NCI-H128 (cell line): ENCODE results near the gene FHIT.

Source experiments
- DNase-seq: peaks from one replicate; lab custom pipeline; 2025; ENCODE audit not compliant: unreplicated experiment; lab: John Stamatoyannopoulos, UW

Gene FHIT

GRCh38 chr3:59793976-59794375 lies 1457.3 kb downstream of the FHIT start:
- DNase-seq, result no peak

DNA sequence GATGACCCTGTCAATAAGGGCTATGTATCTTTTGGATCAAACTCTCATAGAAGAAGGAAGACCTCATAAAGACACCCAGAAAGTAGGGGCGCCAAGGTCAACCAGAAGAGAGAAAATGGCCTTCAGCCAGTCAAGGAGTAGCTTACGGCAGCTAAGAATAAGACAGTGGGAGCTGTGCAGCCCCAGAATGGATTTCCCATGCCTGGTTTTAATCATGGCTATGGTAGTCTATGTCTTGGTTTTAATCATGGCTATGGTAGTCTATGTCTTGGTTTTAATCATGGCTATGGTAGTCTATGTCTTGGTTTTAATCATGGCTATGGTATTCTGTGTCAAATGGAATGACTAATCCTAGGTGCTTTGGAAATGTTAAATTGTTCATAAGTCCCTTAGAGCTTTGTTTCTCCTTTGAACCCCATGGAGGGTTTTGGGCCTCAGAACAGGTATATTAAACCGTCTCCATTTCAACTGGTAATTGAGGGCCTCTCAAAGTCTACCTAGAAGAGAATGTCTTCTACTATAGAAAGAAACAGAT lies 1459.4 kb downstream of the FHIT start:
- no peak for DNase-seq

DNA sequence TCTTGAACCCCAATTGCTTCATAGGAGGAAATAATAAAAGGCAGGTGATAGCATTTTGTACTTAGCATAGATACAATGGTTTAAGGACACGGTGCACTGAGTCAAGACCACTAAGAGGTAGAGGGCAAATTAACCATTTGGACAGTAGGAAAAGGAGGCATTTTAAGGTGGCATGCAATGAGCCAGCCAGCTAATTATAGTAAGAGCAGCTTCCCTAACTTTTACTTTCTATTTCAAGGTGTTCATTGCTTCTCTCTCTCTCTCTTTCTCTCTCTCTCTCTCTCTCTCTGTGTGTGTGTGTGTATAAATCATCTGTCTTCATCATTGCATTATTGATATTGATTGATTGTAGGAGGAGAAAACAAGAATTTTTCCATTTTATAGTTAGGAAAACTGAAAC lies 1461.0 kb downstream of the FHIT start:
- DNase-seq, result no peak

DNA sequence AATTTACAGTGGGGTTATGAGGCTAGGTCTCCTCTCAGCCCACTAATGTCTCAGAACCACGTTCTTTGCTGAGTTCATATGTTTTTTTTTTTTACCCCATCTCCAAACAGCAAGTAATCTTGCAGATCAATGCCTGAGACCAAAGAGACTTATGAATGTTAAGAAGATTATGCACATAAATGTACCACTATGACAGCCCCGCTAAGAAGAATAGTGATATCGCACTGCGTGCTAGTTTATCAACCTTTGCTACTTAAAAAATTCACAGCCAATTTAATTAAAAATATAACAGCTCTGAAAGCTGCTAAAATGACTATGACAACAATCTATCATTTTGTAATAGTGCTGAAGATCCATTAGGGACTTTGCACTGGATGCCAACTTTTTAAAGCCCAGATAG lies 1462.5 kb downstream of the FHIT start:
- no peak for DNase-seq

DNA sequence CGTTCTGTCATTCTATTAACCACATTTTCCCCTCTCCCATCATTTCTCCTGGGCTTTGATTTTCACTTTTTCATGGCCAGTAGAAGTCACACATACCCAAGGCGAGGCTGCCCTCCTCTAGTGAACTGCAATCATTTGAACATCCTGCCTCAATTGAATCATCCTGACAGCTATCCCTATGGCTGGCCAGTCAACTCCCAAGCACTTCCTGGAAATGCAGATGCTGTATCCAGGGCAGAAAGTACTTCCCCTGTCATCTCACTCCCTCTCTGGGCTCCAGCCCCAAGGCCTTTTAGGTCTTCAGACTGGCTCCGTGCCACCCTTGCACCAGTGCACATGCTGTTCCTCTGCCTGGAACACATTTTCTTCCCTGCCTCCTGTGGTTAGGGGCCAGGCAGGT lies 1463.1 kb downstream of the FHIT start:
- DNase-seq, result no peak

- no peak for DNase-seq
Observed at GRCh38 chr3:59786374-59786773, 1464.9 kb downstream of the FHIT start.

DNA sequence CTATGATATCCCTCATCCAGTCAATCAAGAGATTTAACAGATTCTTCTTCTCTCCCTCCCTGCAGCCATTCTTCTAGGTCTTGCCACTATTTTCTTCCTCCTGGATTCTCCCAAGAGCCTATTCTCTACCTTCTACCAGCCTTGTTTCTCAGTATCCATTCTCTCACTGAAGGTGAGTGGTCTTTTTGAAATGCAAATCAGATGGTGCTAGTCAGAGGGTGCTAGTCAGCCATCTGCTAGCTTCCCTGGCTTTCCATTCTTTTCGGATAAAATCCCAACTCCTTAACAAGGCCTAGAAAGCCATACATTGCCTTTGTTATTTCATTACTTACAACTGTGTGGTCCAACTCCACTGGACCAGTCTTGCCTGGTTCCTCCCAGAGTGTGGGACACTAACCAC lies 1467.1 kb downstream of the FHIT start:
- no peak for DNase-seq

GRCh38 chr3:59783468-59783988 lies 1467.7 kb downstream of the FHIT start:
- no peak for DNase-seq

GRCh38 chr3:59782664-59783063 lies 1468.6 kb downstream of the FHIT start:
- DNase-seq, result no peak

- DNase-seq, result no peak
Observed at GRCh38 chr3:59780209-59780608, 1471.0 kb downstream of the FHIT start.

DNA sequence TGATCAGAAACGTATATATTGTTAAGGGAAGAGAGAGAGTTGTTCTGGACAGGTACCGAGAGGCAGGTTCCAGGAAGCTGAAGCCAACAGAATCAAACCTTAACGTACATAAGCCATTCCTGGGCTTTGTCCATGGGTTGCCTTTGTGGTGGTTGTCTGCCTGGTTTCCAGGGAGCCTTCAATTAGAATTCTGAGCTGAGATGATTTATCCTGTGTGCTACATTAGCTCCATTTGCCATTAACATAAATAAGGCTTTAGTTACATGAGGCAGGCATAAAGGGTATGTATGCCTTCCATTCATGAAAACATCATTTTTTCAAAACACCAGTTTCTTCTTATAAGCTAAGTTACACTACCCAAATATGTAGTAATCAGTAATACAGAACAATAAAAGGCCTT lies 1472.0 kb downstream of the FHIT start:
- no peak for DNase-seq

GRCh38 chr3:59777667-59778077 lies 1473.6 kb downstream of the FHIT start:
- DNase-seq, result no peak

DNA sequence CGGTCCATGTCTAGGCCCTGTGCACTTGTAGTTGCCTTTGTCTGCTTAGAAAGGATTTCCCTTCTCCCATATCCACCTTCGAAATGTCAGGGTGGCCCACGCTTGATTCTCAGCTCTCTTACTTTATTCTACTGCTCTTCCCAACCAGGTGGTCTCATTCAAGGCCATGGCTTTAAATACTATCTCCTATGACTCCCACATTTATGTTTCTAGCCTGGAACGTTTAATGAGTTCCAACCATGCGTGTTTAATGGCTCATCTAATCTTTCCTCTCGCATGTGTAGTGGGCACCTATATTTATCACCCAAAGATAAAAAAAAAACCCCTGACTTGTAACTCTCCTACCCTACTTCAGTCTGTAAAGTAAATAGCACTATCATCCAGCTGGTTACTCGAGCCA lies 1474.2 kb downstream of the FHIT start:
- DNase-seq, result no peak

- no peak for DNase-seq
Observed at GRCh38 chr3:59775761-59776325, 1475.4 kb downstream of the FHIT start.

GRCh38 chr3:59775106-59775505 lies 1476.1 kb downstream of the FHIT start:
- no peak for DNase-seq

- no peak for DNase-seq
Observed at GRCh38 chr3:59774634-59775033, 1476.6 kb downstream of the FHIT start.

- DNase-seq, result no peak
Observed at GRCh38 chr3:59774000-59774399, 1477.3 kb downstream of the FHIT start.

DNA sequence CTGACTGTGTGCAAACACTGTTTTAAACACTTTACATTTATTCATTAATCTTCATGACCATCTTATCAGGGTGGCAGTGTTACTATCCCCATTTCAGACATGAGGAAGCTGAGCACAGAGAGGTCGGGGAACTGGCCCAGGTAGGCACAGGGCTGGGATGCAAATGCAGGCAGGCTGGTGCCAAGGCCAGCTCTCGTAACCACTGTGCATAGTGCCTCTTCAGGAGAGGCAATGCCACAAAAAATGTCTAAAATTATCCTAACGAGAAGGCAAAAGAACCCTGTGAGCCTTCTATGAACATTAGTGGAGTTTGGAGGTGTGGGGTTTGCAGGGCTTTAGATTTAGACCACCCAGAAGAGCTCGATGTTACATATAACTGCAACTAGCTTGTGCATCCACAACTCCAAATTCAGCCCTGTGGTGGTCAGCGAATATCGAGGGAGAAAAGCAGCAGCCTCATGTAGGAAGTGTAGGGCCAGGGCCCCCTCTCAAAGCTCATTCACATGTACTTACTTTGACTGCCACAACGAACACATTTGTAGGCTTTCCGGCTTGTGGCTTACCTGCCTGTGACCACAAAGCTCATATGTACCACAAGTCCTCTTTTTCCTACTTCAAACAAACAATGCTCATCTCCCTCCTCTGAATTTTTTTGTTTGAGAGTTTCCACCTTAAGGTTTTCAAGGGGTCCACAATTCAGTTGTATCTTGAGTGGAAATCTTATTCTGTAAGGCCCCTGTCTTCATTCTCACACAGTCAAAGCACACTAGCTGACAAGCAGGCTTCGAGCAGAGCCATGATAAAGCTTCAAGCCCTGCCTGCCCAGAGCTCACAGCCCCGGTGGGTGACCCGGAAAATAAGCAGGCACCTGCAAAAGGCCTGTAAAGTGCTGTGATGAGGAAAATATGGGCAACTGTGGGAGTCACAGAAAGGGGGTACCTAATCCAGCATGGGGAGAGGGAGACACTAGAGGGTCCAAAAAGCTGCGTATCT lies 1478.5 kb downstream of the FHIT start:
- no peak for DNase-seq

DNA sequence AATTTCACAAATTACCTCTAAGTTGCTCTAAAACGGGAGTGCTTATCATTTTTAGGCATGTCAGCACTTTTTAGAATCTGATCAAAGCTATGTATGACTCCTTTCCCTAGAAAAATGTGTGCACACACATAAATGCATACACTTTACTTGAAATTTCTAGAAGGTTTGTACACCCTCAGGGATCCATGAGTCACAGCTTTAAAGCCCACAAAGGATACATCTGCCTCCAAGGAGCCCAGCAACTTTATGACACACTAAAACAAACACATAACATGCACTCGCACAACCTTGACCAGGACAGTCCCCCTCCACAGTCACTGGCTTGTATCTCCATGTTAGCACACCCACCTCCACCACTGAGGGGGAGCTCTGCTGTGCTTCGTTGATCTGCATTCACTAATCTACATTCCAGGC lies 1479.5 kb downstream of the FHIT start:
- no peak for DNase-seq

DNA sequence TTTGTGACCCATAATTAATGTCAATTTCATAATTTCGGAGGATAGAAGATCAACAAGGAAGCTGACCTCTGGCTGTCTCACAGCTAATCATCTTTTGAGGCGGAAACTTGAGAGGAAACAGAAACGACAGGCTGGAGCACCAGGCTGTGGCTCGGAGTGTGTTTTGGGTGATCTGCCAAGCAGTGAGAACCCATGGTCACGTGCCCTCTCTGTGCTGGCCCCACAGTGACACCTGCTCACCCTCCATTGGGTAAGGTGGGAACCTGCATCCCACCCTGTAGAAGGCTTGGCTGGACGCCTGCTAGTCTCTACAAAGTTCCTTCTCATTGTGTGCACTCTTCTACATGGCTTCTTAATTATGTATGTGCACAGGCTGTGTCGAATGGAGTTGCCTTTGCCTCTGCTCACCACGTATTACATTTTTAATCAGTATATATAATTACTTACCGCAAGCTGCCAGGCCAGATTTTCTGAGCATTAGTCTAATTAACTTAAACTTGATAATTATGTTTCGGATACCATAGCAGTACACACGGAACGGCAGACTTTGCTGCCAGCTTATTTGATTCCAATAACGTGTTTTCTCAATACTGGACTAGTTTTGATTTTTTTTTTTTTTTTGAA lies 1482.0 kb downstream of the FHIT start:
- no peak for DNase-seq

GRCh38 chr3:59766200-59766872 lies 1484.9 kb downstream of the FHIT start:
- no peak for DNase-seq
